ENCODE results near the gene OR2L5. TPM values are rescaled to one million over a fixed set of nuclear protein-coding genes. Genes with fewer than 3 reads are reported as not detected.

OR2L5 gene
- total and polyA plus RNA-seq, 2 of the 4 experiments (the other 2 are of a cell fraction): not detected

- TF ChIP-seq POLR2A (IDR thresholded peaks at IDR 0.05; ENCODE audit: low read depth, low read length) (no peak), ELK1 (IDR thresholded peaks at IDR 0.05; ENCODE audit: borderline replicate concordance, low read depth, low read length) (no peak), USF2 (IDR thresholded peaks at IDR 0.05; ENCODE audit: low read depth, low read length) (no peak), NFE2L2 (IDR thresholded peaks at IDR 0.05; ENCODE audit: low read depth, low read length) (no peak), RAD21 (IDR thresholded peaks at IDR 0.05; ENCODE audit: low read length) (no peak)
Measured at GRCh38 chr1:248054671-248055070, 41.2 kb downstream of the OR2L5 start.

More at GRCh38 chr1:248054671-248055070, 41.2 kb downstream of the OR2L5 start:
- Histone ChIP-seq H3K27ac (ENCODE audit: insufficient read depth, low read length) (no peak overlapping the region), H2AK5ac (ENCODE audit: low read depth, low read length) (no peak overlapping the region), H3K14ac (replicated peaks; ENCODE audit: low read depth, low read length) (no peak overlapping the region), H3K4ac (ENCODE audit: low read depth, low read length) (no peak overlapping the region), H2BK120ac (ENCODE audit: low read depth, low read length) (no peak overlapping the region), H3K4me2 (ENCODE audit: low read depth, low read length) (no peak overlapping the region), H3K36me3 (ENCODE audit: control insufficient read depth, insufficient read depth, low read length) (no peaks in the 10 kb centered on the region), H4K5ac (ENCODE audit: low read depth, low read length) (no peak overlapping the region), H3K27me3 (ENCODE audit: control insufficient read depth, insufficient read depth, low read length) (no peaks in the 10 kb centered on the region), H3K23ac (ENCODE audit: low read depth, low read length) (no peak overlapping the region), H4K8ac (ENCODE audit: low read depth in 2 of 2, low read length in 2 of 2) (no peak overlapping the region), H3K18ac (ENCODE audit: low read depth, low read length) (no peak overlapping the region), H4K20me1 (ENCODE audit: insufficient read depth, low read length) (no peaks in the 10 kb centered on the region), H2BK15ac (ENCODE audit: low read depth, low read length) (no peak overlapping the region), H3K9ac (ENCODE audit: low read depth, low read length) (no peak overlapping the region), H3K9me1 (ENCODE audit: insufficient read depth, low read length) (no peaks in the 10 kb centered on the region), H3K9me3 (ENCODE audit: control insufficient read depth, insufficient read depth, low read length) (peaks cover 10% of the 10 kb centered on the region; the same call in 1 of the 2 replicates), H4K91ac (ENCODE audit: insufficient read depth, low read depth, low read length) (no peak overlapping the region), H2AFZ (replicated peaks; ENCODE audit: low read length, poor library complexity) (no peak overlapping the region), H3K56ac (ENCODE audit: extremely low read depth, insufficient read depth, low read length) (no peak overlapping the region), H3K4me1 (ENCODE audit: control insufficient read depth, insufficient read depth, low read length) (no peaks in the 10 kb centered on the region), H2BK5ac (ENCODE audit: low read depth, low read length, poor library complexity, severe bottlenecking) (no peak overlapping the region), H3K4me3 (ENCODE audit: insufficient read depth, low read depth, low read length) (no peak overlapping the region), H3K79me1 (ENCODE audit: low read depth in 1 of 2, low read length in 2 of 2) (no peaks in the 10 kb centered on the region), H2AK9ac (replicated peaks; ENCODE audit: low read depth, low read length, poor library complexity) (no peak overlapping the region), H2BK20ac (ENCODE audit: low read depth, low read length) (no peak overlapping the region)
- dilution Hi-C loops (cut with HindIII; ENCODE audit: low sequenced_read_pairs, unreplicated experiment): no loop called here
- intact Hi-C loops (cut with micrococcal nuclease): loop anchor here (5.0 kb wide), 1 partner anchor 377 kb away; the partner anchor contains the start of gene OR13G1
- DNase-seq (no peak), ATAC-seq (ENCODE audit: low read depth) (no peak)
- in situ Hi-C loops (cut with MboI; ENCODE audit: low sequenced_read_pairs): no loop called here
- BruUV-seq (replicated peaks): no TSS peak
- ChIA-PET POLR2A (ENCODE audit: unreplicated experiment) (no interaction called here), CTCF (no interaction called here)
